CD4-positive, alpha-beta T cell treated with Interleukin-15 for 4 hours (primary cell): Measurements from ENCODE around the gene ARHGAP36.

Experiments used
- DNase-seq: peaks from one replicate; pipeline ENCODE4 v3.0.0-alpha.2; 2020; ENCODE audit warnings: low spot score

ARHGAP36 gene

GRCh38 chrX:131068945-131069719 lies 11.0 kb downstream of the ARHGAP36 start:
- DNase-seq, result no peak

- no peak for DNase-seq
These were observed 14.9 kb downstream of the ARHGAP36 start for GRCh38 chrX:131072871-131073571.

- no peak for DNase-seq
These were observed 15.5 kb downstream of the ARHGAP36 start for GRCh38 chrX:131073607-131074006.

GRCh38 chrX:131081772-131082740 lies 23.9 kb downstream of the ARHGAP36 start:
- DNase-seq, result no peak

- no peak for DNase-seq
These were observed 25.5 kb downstream of the ARHGAP36 start for GRCh38 chrX:131083510-131084142.

- no peak for DNase-seq
These were observed 26.0 kb downstream of the ARHGAP36 start for GRCh38 chrX:131084145-131084544.

- DNase-seq, result no peak
These were observed 78.6 kb downstream of the ARHGAP36 start for GRCh38 chrX:131136776-131137175.

GRCh38 chrX:131139072-131139471 lies 80.9 kb downstream of the ARHGAP36 start:
- no peak for DNase-seq
